Astrocyte (in vitro differentiated cells and primary cell): ENCODE data around the gene HECTD2. TPM values are rescaled to one million over a fixed set of nuclear protein-coding genes. Genes with fewer than 3 reads are reported as not detected.

Experiments used
- DNase-seq: peaks from one replicate; pipeline ENCODE4 v3.0.0-alpha.2; 2010; ENCODE audit warnings: low read depth
- FAIRE-seq: peaks from 2 replicates; lab custom pipeline; 2011; peaks lifted over from hg19 to GRCh38; lab: Jason Lieb, UNC
- H2AFZ ChIP-seq: 2 replicates; pipeline ENCODE4 v1.6.0; 2012; ENCODE audit warnings: low read depth, low read length, inconsistent platforms
- H3K27ac ChIP-seq: 2 replicates; pipeline ENCODE4 v1.5.1; 2011; ENCODE audit warnings: low read depth, low read length, inconsistent platforms
- H3K27me3 ChIP-seq: 2 replicates; pipeline ENCODE4 v1.6.0; 2011; ENCODE audit warnings: low read length, inconsistent platforms; ENCODE audit not compliant: insufficient read depth
- H3K36me3 ChIP-seq: 2 replicates; pipeline ENCODE4 v1.5.1; 2011; ENCODE audit warnings: low read length, inconsistent platforms; ENCODE audit not compliant: insufficient read depth
- H3K4me1 ChIP-seq: 2 replicates; pipeline ENCODE4 v1.5.1; 2011; ENCODE audit warnings: low read length, inconsistent platforms; ENCODE audit not compliant: insufficient read depth
- H3K4me2 ChIP-seq: 2 replicates; pipeline ENCODE4 v1.6.0; 2012; ENCODE audit warnings: low read length, inconsistent platforms
- H3K4me3 ChIP-seq: 2 replicates; pipeline ENCODE4 v1.5.1; 2011; ENCODE audit warnings: low read depth, mild to moderate bottlenecking, low read length, inconsistent platforms; ENCODE audit not compliant: insufficient read depth
- H3K79me2 ChIP-seq: 2 replicates; pipeline ENCODE4 v1.6.0; 2012; ENCODE audit warnings: mild to moderate bottlenecking, low read length, inconsistent platforms; ENCODE audit not compliant: insufficient read depth
- H3K9ac ChIP-seq: 2 replicates; pipeline ENCODE4 v1.6.0; 2012; ENCODE audit warnings: mild to moderate bottlenecking, low read length, inconsistent platforms
- H3K9me3 ChIP-seq: 2 replicates; pipeline ENCODE4 v1.5.1; 2012; ENCODE audit warnings: low read depth, mild to moderate bottlenecking, low read length, inconsistent platforms; ENCODE audit not compliant: insufficient read depth
- H4K20me1 ChIP-seq: 2 replicates; pipeline ENCODE4 v1.6.0; 2012; ENCODE audit warnings: low read length, inconsistent platforms; ENCODE audit not compliant: insufficient read depth
- H3K27ac Mint-ChIP-seq: one replicate; pipeline ENCODE4 v1.8.0; 2021; ENCODE audit warnings: mild to moderate bottlenecking, mixed read lengths; ENCODE audit not compliant: unreplicated experiment
- H3K27me3 Mint-ChIP-seq: one replicate; pipeline ENCODE4 v1.8.0; 2021; ENCODE audit warnings: low read depth, mixed read lengths; ENCODE audit not compliant: unreplicated experiment
- H3K36me3 Mint-ChIP-seq: one replicate; pipeline ENCODE4 v1.8.0; 2021; ENCODE audit warnings: low read depth, mixed read lengths; ENCODE audit not compliant: unreplicated experiment
- H3K4me1 Mint-ChIP-seq: one replicate; pipeline ENCODE4 v1.8.0; 2021; ENCODE audit warnings: low read depth, mixed read lengths; ENCODE audit not compliant: unreplicated experiment
- H3K4me3 Mint-ChIP-seq: one replicate; pipeline ENCODE4 v1.8.0; 2021; ENCODE audit warnings: mild to moderate bottlenecking, moderate library complexity, mixed read lengths; ENCODE audit not compliant: unreplicated experiment
- H3K9me3 Mint-ChIP-seq: one replicate; pipeline ENCODE4 v1.8.0; 2021; ENCODE audit warnings: mild to moderate bottlenecking, mixed read lengths; ENCODE audit not compliant: unreplicated experiment
- CTCF ChIP-seq: IDR thresholded peaks from 2 replicates; pipeline ENCODE4 v1.5.1; 2011; ENCODE audit warnings: low read depth, mild to moderate bottlenecking, inconsistent platforms, low read length, moderate library complexity; ENCODE audit not compliant: insufficient read depth
- EZH2 ChIP-seq: IDR thresholded peaks from 2 replicates; pipeline ENCODE4 v1.6.1; 2012; ENCODE audit warnings: mild to moderate bottlenecking, low read length, inconsistent platforms; ENCODE audit not compliant: insufficient read depth
- total RNA-seq: library from RNA; stranded (reverse); gene quantifications from 2 replicates; pipeline ENCODE4 v1.2.1, GENCODE V29; 2021

HECTD2 gene
- total RNA-seq, 1 donor from 2014 or later = 11.9 TPM

- H3K4me2 ChIP-seq = peak overlapping the region; percentile 92
- H3K4me1 ChIP-seq = peaks cover 39% of the 10 kb centered on the region
- peak overlapping the region; percentile 91 for H3K4me3 Mint-ChIP-seq
- peaks cover 11% of the 10 kb centered on the region for H3K4me1 Mint-ChIP-seq
- peaks cover 16% of the 10 kb centered on the region for H4K20me1 ChIP-seq
- H3K27me3 ChIP-seq = no peaks in the 10 kb centered on the region
- peak overlapping the region; percentile 94 for H3K27ac Mint-ChIP-seq
- no peaks in the 10 kb centered on the region for H3K36me3 Mint-ChIP-seq
- peak overlapping the region; percentile 89 for H2AFZ ChIP-seq
- H3K79me2 ChIP-seq = peaks cover 50% of the 10 kb centered on the region
- FAIRE-seq (no peak), DNase-seq (peak; percentile 62)
- no peak for TF ChIP-seq CTCF
- TF ChIP-seq EZH2 = no peak
- no peaks in the 10 kb centered on the region for H3K27me3 Mint-ChIP-seq
- no peaks in the 10 kb centered on the region for H3K9me3 ChIP-seq
- no peaks in the 10 kb centered on the region for H3K36me3 ChIP-seq
- H3K27ac ChIP-seq = peak overlapping the region; percentile 97
- peak overlapping the region; percentile 83 for H3K4me3 ChIP-seq
- no peaks in the 10 kb centered on the region for H3K9me3 Mint-ChIP-seq
- H3K9ac ChIP-seq = peak overlapping the region; percentile 99
These were observed 661 bp downstream of the HECTD2 start for GRCh38 chr10:91410638-91411371.

DNA sequence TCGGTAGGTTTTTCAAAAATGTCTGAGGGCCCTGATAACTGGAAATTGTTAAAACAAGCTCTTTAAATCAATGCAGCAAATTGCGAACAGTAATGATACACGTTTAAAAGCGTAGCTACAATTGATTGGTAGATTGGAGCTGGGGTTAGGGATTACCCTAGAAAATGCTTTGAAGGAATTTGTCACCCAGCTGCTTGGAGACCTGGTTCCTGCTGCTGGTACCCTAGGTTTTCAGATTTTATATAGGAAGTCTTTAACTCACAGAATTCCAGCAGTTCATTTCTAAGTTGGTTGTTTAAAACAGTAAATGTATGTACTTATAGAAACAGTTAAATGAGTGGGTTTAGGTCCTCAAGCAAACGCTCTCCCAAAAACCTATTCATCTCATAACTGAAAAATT, 1.5 kb downstream of the HECTD2 start:
- Histone ChIP-seq H4K20me1 (peaks cover 21% of the 10 kb centered on the region), H3K36me3 (no peaks in the 10 kb centered on the region), H3K4me3 (peak overlapping the region; percentile 83), H3K4me1 (peaks cover 40% of the 10 kb centered on the region), H3K79me2 (peaks cover 58% of the 10 kb centered on the region), H3K4me2 (peak overlapping the region; percentile 92), H3K9me3 (no peaks in the 10 kb centered on the region), H3K27ac (peak overlapping the region; percentile 97), H2AFZ (no peak overlapping the region), H3K27me3 (no peaks in the 10 kb centered on the region), H3K9ac (peak overlapping the region; percentile 99)
- no peak for TF ChIP-seq CTCF
- TF ChIP-seq EZH2 = no peak
- Mint-ChIP-seq H3K27me3 (no peaks in the 10 kb centered on the region), H3K4me1 (peaks cover 14% of the 10 kb centered on the region), H3K4me3 (peak overlapping the region; percentile 91), H3K27ac (peak overlapping the region; percentile 30), H3K36me3 (no peaks in the 10 kb centered on the region), H3K9me3 (no peaks in the 10 kb centered on the region)
- DNase-seq (no peak), FAIRE-seq (no peak)
